Activated CD8-positive, alpha-beta memory T cell treated with anti-CD3 and anti-CD28 coated beads for 24 hours (primary cell): Measurements from ENCODE around the gene CCL19.
A peak's percentile ranks its signal among the peaks of the same experiment; 100 is the strongest.

ENCODE experiments used
- DNase-seq: peaks from one replicate; pipeline ENCODE4 v3.0.0-alpha.2; 2020

Gene CCL19

GRCh38 chr9:34659592-34660253 is 31.4 kb downstream of the CCL19 start:
- no peak for DNase-seq

- DNase-seq, result no peak
Observed at GRCh38 chr9:34658461-34658860, 32.6 kb downstream of the CCL19 start.

DNA sequence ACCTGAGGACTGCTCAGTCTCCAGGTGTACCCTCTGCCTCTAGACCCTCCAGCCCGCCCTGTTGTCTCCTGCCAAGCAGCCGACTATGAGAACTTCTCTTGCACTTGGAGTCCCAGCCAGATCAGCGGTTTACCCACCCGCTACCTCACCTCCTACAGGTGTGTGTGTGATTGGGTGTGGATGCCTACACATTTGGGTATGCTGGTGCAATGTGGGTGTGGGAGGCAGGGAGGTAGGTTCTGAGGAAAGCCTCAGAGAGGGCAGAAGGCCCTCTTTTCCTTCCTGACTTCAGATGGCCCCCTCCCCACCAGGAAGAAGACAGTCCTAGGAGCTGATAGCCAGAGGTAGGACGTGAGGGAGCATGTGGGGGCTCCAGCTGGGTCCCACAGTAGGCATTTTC is 34.1 kb downstream of the CCL19 start:
- no peak for DNase-seq

DNA sequence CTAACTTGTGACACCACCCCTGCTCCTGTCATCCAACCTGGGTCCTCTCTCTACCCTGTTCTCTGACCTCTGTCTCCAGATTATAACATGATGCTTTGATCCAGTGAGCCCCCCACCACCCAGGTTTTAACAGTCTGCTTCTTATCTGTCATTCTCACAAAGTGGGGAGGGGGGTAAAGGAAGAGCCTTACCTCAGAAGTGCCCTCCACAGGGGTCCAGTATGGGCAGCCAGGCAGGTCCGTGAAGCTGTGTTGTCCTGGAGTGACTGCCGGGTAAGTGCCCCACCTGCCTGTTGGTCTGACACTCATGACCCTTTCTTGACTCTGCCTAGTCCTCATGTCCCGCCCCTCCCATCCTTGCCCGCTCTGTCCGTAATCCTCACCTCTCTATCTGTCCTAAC is 35.7 kb downstream of the CCL19 start:
- DNase-seq, result no peak

DNA sequence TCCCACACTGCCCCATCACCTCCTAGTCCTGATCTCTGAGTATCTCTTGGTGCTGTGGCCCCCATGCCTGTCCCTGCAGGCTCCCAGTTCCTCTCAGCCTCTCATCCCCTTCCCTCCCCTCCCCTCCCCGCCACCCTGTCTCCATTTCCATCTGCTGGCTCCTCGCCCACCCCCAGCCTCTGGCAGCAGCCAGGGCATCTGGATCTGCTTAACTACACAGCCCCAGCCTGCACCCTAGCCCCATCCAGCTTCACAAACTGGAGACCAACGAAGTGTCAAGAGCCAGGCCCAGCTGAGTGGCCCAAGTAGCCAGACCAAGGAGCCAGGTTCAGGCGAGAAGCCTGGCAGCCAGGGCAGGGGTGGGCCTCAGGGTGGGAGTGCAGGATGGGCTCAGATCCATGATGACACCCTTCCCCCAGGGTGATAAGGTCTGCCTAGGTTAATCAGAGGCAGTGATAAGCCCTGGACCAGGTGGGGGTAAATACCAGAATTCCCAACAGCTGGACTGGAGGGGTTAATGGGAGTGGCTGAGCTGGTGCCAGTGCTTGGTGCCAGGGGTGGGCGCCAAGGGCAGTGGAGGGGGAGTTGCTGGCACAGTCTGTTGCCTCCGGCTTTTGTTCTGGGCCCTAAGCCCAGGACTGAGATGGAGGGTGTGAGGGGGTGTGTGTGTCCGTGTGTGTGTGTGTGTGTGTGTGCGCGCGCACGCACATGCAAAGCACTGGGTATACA is 36.6 kb downstream of the CCL19 start:
- DNase-seq, result no peak

DNA sequence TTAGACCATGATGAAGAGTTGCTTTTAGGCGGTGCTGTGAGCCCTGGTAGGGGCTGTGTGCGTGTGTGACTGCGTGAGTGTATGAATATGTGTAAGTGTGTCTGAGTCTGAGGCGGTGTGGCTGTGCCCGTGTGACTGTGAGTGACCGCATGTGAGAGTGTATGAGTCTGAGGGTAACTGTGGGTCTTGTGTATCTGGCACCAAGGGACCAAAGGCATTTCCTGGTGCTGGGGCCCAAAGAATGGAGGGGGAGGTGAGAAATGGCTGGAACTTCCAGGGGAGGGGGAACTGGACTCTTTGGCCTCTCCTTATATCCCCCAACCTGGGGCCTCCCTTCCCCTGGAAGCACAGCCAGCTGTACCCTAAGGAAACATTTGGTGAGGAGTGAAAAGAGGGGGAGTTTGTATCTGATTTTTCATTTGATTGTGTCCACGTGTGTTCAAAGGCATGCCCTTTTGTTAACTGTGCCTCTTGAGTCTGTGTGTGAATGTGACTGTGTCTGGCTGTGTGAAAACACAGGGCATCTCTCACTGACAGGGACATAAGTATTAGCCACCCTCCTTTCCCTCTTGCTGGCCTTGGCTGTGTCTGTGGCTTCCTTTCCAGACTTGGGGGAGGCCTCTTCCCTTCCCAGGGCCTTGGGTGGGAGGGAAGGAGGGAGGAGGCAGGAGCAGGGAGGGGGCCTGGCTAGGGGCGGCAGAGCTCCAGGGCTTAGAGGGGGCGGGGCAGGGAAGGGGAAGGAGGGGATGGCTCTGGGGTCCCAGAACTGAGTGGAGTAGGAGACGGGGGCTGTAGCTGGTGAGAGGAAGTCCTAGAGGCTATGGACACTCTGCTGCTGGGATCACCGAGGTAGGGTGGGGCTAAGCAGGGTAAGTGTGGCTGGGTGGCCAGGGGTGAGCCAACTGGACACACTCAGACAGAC is 37.7 kb downstream of the CCL19 start:
- no peak for DNase-seq

GRCh38 chr9:34652602-34653000 is 38.5 kb downstream of the CCL19 start:
- DNase-seq, result no peak

GRCh38 chr9:34651876-34652601 is 39.0 kb downstream of the CCL19 start, which contains the start of gene IL11RA:
Gene IL11RA (plus strand): TSS chr9:34652185. CDS start chr9:34655218, 3,033 bp downstream.
- DNase-seq, result peak; percentile 69

- DNase-seq, result no peak
Observed at GRCh38 chr9:34651321-34651720, 39.8 kb downstream of the CCL19 start.

GRCh38 chr9:34650816-34651215 is 40.3 kb downstream of the CCL19 start:
- no peak for DNase-seq

DNA sequence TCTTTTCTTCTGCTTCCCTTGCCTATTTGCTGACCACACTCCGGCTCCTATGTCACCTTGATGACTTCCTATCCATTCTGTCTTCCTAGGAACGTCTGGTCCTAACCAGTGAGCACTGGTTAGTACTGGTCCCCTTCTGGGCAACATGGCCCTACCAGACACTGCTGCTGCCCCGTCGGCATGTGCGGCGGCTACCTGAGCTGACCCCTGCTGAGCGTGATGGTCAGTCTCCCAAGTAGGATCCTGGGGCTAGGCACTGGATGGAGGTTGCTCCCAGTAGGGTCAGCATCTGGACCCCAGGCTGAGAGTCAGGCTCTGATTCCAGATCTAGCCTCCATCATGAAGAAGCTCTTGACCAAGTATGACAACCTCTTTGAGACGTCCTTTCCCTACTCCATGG is 42.4 kb downstream of the CCL19 start:
- DNase-seq, result no peak

DNA sequence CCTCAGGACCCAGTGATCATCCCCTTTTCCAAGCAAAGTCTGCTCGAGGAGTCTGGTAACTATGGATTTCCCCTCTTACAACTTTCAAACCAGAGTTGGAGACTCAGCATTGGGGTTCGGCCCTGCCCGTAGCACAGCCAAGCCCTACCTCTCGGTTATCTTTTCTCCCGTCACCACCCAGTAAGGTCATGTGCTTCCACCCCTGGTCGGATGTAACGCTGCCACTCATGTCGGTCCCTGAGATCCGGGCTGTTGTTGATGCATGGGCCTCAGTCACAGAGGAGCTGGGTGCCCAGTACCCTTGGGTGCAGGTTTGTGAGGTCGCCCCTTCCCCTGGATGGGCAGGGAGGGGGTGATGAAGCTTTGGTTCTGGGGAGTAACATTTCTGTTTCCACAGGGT is 43.4 kb downstream of the CCL19 start:
- DNase-seq, result no peak

GRCh38 chr9:34647084-34647403 is 44.0 kb downstream of the CCL19 start:
- DNase-seq, result no peak

GRCh38 chr9:34646211-34647083 is 44.6 kb downstream of the CCL19 start, which contains the start of gene GALT:
Gene GALT (plus strand): TSS chr9:34646675. CDS start chr9:34646705, 30 bp downstream.
- DNase-seq, result peak; percentile 99

DNA sequence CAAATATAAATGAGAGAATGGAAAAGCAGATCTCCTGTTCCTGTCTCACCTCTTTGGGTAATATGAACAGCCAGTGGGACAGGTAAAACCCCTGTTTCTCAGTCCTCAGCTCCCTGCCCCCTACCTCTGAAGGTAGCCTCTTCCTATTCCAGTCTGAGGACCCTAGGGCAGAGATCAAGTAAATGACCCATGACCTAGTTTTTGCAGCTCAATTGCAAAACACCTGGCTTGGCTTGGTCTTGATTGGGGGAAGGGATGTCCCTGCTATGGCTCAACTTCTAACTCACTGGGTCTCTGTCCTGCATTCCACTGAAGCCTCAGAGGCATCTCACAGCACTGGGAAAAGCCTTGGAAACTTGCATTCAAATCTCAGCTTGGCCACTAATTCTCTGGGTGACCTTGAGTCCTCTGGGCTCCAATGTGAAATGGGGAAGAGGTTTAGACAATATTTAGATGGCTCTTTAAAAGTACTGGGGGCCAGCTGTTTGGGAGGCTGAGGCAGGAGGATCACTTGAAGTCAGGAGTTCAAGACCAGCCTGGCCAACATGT is 46.2 kb downstream of the CCL19 start:
- DNase-seq, result no peak

- no peak for DNase-seq
Observed at GRCh38 chr9:34642679-34643078, 48.4 kb downstream of the CCL19 start.
